GM19324 (cell line): ENCODE results near the gene PLEKHG4B.
"Not testable (repeated sequence)": the region's sequence is repeated elsewhere in the genome, so short reads cannot be mapped to it uniquely, and the experiment has no call there.

ENCODE experiments used
- ATAC-seq: cut with Tn5 transposase; IDR thresholded peaks from one replicate; pipeline ENCODE4 v1.9.1; 2021; ENCODE audit warnings: mild to moderate bottlenecking, moderate library complexity; ENCODE audit not compliant: unreplicated experiment, low FRiP score

Gene PLEKHG4B

GRCh38 chr5:93221-93980 is 1.4 kb downstream of the PLEKHG4B start:
- ATAC-seq = no peak

- ATAC-seq = no peak
Measured at GRCh38 chr5:94113-94892, 2.3 kb downstream of the PLEKHG4B start.

GRCh38 chr5:95241-95980 is 3.4 kb downstream of the PLEKHG4B start:
- ATAC-seq = no peak

GRCh38 chr5:96976-97660 is 5.2 kb downstream of the PLEKHG4B start:
- no peak for ATAC-seq

GRCh38 chr5:99815-100214 is 7.8 kb downstream of the PLEKHG4B start:
- ATAC-seq = no peak

- ATAC-seq = no peak
Measured at GRCh38 chr5:102411-103043, 10.6 kb downstream of the PLEKHG4B start.

- ATAC-seq = not testable (repeated sequence)
Measured at GRCh38 chr5:104106-104505, 12.1 kb downstream of the PLEKHG4B start.

GRCh38 chr5:104778-105296 is 12.9 kb downstream of the PLEKHG4B start:
- ATAC-seq = no peak

GRCh38 chr5:105504-106070 is 13.6 kb downstream of the PLEKHG4B start:
- no peak for ATAC-seq

GRCh38 chr5:106587-106986 is 14.6 kb downstream of the PLEKHG4B start:
- no peak for ATAC-seq

- no peak for ATAC-seq
Measured at GRCh38 chr5:107526-107925, 15.6 kb downstream of the PLEKHG4B start.

- ATAC-seq = no peak
Measured at GRCh38 chr5:109826-110225, 17.9 kb downstream of the PLEKHG4B start.

GRCh38 chr5:110270-110888 is 18.4 kb downstream of the PLEKHG4B start:
- no peak for ATAC-seq

- ATAC-seq = no peak
Measured at GRCh38 chr5:111171-111570, 19.2 kb downstream of the PLEKHG4B start.

GRCh38 chr5:119486-120097 is 27.6 kb downstream of the PLEKHG4B start:
- ATAC-seq = no peak

- no peak for ATAC-seq
Measured at GRCh38 chr5:121432-121831, 29.5 kb downstream of the PLEKHG4B start.

- no peak for ATAC-seq
Measured at GRCh38 chr5:125815-126214, 33.8 kb downstream of the PLEKHG4B start.

GRCh38 chr5:126806-127205 is 34.8 kb downstream of the PLEKHG4B start:
- ATAC-seq = no peak

GRCh38 chr5:127886-128285 is 35.9 kb downstream of the PLEKHG4B start:
- no peak for ATAC-seq
